HFF-Myc (cell line): Measurements from ENCODE around the gene DNAAF1.

ENCODE experiments used
- DNase-seq: peaks from one replicate; pipeline ENCODE4 v3.0.0-alpha.2; 2011; ENCODE audit warnings: low read depth; ENCODE audit errors: extremely low read depth
- H3K4me3 ChIP-seq: replicated peaks from 2 replicates; pipeline ENCODE4 v1.5.1; 2011; ENCODE audit warnings: low read depth, mild to moderate bottlenecking, control low read depth, low read length
- CTCF ChIP-seq: IDR thresholded peaks from 2 replicates; pipeline ENCODE4 v1.5.1; 2012; ENCODE audit warnings: mild to moderate bottlenecking, low read depth, low read length, control low read depth; ENCODE audit errors: missing control alignments

The DNAAF1 gene

GRCh38 chr16:84124257-84125073, 20.6 kb upstream of the DNAAF1 start:
- no peak overlapping the region for H3K4me3 ChIP-seq
- DNase-seq, result no peak
- no peak for TF ChIP-seq CTCF

GRCh38 chr16:84131117-84131516, 14.0 kb upstream of the DNAAF1 start:
- H3K4me3 ChIP-seq, result no peak overlapping the region
- no peak for DNase-seq
- no peak for TF ChIP-seq CTCF

- DNase-seq, result no peak
- no peak overlapping the region for H3K4me3 ChIP-seq
- TF ChIP-seq CTCF, result no peak
Observed at GRCh38 chr16:84132527-84133285, 12.4 kb upstream of the DNAAF1 start.

GRCh38 chr16:84136331-84137125, 8.6 kb upstream of the DNAAF1 start:
- no peak for TF ChIP-seq CTCF
- no peak overlapping the region for H3K4me3 ChIP-seq
- no peak for DNase-seq

- DNase-seq, result no peak
- H3K4me3 ChIP-seq, result no peak overlapping the region
- TF ChIP-seq CTCF, result no peak
Observed at GRCh38 chr16:84137287-84137686, 7.8 kb upstream of the DNAAF1 start.

GRCh38 chr16:84137769-84138357, 7.2 kb upstream of the DNAAF1 start:
- TF ChIP-seq CTCF, result no peak

More at GRCh38 chr16:84137769-84138357, 7.2 kb upstream of the DNAAF1 start:
- H3K4me3 ChIP-seq, result no peak overlapping the region
- no peak for DNase-seq
